Chondrocyte (in vitro differentiated cells): ENCODE data around the gene SLC6A6. TPM values are rescaled to one million over a fixed set of nuclear protein-coding genes. Genes with fewer than 3 reads are reported as not detected.
A peak's percentile ranks its signal among the peaks of the same experiment; 100 is the strongest.

Experiments used
- DNase-seq: peaks from one replicate; pipeline ENCODE4 v3.0.0; 2021; ENCODE audit warnings: mixed read lengths, low spot score
- H3K27ac Mint-ChIP-seq: one replicate; pipeline ENCODE4 v1.8.0; 2021; ENCODE audit warnings: mild to moderate bottlenecking, moderate library complexity, mixed read lengths; ENCODE audit not compliant: unreplicated experiment
- H3K27me3 Mint-ChIP-seq: 2 replicates; pipeline ENCODE4 v1.8.0; 2021; ENCODE audit warnings: low read depth, mixed read lengths
- H3K36me3 Mint-ChIP-seq: 2 replicates; pipeline ENCODE4 v1.8.0; 2021; ENCODE audit warnings: low read depth, mixed read lengths
- H3K4me1 Mint-ChIP-seq: 2 replicates; pipeline ENCODE4 v1.8.0; 2021; ENCODE audit warnings: low read depth, mild to moderate bottlenecking, mixed read lengths
- H3K4me3 Mint-ChIP-seq: one replicate; pipeline ENCODE4 v1.8.0; 2021; ENCODE audit warnings: mild to moderate bottlenecking, moderate library complexity, mixed read lengths; ENCODE audit not compliant: unreplicated experiment
- H3K9me3 Mint-ChIP-seq: 2 replicates; pipeline ENCODE4 v1.8.0; 2021; ENCODE audit warnings: low read depth, mixed read lengths
- CTCF ChIP-seq: fragments of 200-600 bp; sonication (generic); IDR thresholded peaks from 2 replicates; pipeline ENCODE4 v1.5.0; 2021; ENCODE audit warnings: antibody characterized with exemption, mild to moderate bottlenecking, moderate library complexity
- long read RNA-seq: library from polyadenylated mRNA; stranded (forward); transcript quantifications from one replicate; pipeline ENCODE4 v2.0.0, GENCODE V29; 2021
- total RNA-seq: library from RNA; stranded (reverse); gene quantifications from 3 replicates; pipeline ENCODE4 v1.2.1, GENCODE V29; 2021

Gene SLC6A6
- total RNA-seq, result 46.0 to 63.9 TPM (median 48.0 TPM) in 3 replicates
- long read RNA-seq, full-length matches to known transcripts, result 21 of 44 reads
- long read RNA-seq, partial matches to known transcripts, result 3 of 44 reads
- long read RNA-seq, other reads (novel, unspliced or antisense), result 20 of 44 reads

GRCh38 chr3:14402304-14402811 lies at the start of gene SLC6A6:
SLC6A6 (plus strand) TSS chr3:14402606; CDS start chr3:14443635, 41,029 bp downstream.
- peak within 1 kb of the TSS; percentile 82 for H3K27ac Mint-ChIP-seq
- TF ChIP-seq CTCF, result peak; percentile 75
- no peaks in the 10 kb centered on the region for H3K27me3 Mint-ChIP-seq
- no peaks in the 10 kb centered on the region for H3K36me3 Mint-ChIP-seq
- DNase-seq, result no peak
- H3K4me3 Mint-ChIP-seq, result peak within 1 kb of the TSS; percentile 84
- peaks cover 40% of the 10 kb centered on the region for H3K4me1 Mint-ChIP-seq
- H3K9me3 Mint-ChIP-seq, result no peaks in the 10 kb centered on the region

- TF ChIP-seq CTCF, result no peak
- Mint-ChIP-seq H3K27ac (no peak overlapping the region), H3K27me3 (no peaks in the 10 kb centered on the region), H3K4me3 (no peak overlapping the region), H3K9me3 (no peaks in the 10 kb centered on the region), H3K4me1 (peaks cover 18% of the 10 kb centered on the region), H3K36me3 (no peaks in the 10 kb centered on the region)
- no peak for DNase-seq
Measured at GRCh38 chr3:14353502-14353901, 48.9 kb upstream of the SLC6A6 start.

- no peaks in the 10 kb centered on the region for H3K27me3 Mint-ChIP-seq
- DNase-seq, result no peak
- TF ChIP-seq CTCF, result no peak
- H3K9me3 Mint-ChIP-seq, result no peaks in the 10 kb centered on the region
- no peak overlapping the region for H3K4me3 Mint-ChIP-seq
- no peaks in the 10 kb centered on the region for H3K36me3 Mint-ChIP-seq
- H3K4me1 Mint-ChIP-seq, result peaks cover 49% of the 10 kb centered on the region
- H3K27ac Mint-ChIP-seq, result no peak overlapping the region
Measured at GRCh38 chr3:14357463-14357862, 44.9 kb upstream of the SLC6A6 start.

- Mint-ChIP-seq H3K36me3 (no peaks in the 10 kb centered on the region), H3K4me3 (peak overlapping the region; percentile 24), H3K27ac (peak overlapping the region; percentile 66), H3K9me3 (no peaks in the 10 kb centered on the region), H3K4me1 (peaks cover 54% of the 10 kb centered on the region), H3K27me3 (no peaks in the 10 kb centered on the region)
- TF ChIP-seq CTCF, result no peak
- DNase-seq, result no peak
Measured at GRCh38 chr3:14358426-14359211, 43.8 kb upstream of the SLC6A6 start.

- Mint-ChIP-seq H3K4me1 (peaks cover 61% of the 10 kb centered on the region), H3K27me3 (no peaks in the 10 kb centered on the region), H3K27ac (peak overlapping the region; percentile 71), H3K4me3 (no peak overlapping the region), H3K36me3 (no peaks in the 10 kb centered on the region), H3K9me3 (no peaks in the 10 kb centered on the region)
- DNase-seq, result no peak
- TF ChIP-seq CTCF, result no peak
Measured at GRCh38 chr3:14359348-14359747, 43.1 kb upstream of the SLC6A6 start.
